GM12878 (cell line): ENCODE results near the gene HOXA2. TPM values are rescaled to one million over a fixed set of nuclear protein-coding genes. Genes with fewer than 3 reads are reported as not detected.

Experiments
- ATF3 ChIP-seq: IDR thresholded peaks from 2 replicates; pipeline ENCODE4 v1.6.1; 2011; ENCODE audit warnings: low read depth, mild to moderate bottlenecking, low read length, moderate library complexity, borderline replicate concordance; ENCODE audit errors: extremely low read depth
- CEBPZ ChIP-seq: fragments of 150-350 bp; IDR thresholded peaks from 2 replicates; pipeline ENCODE4 v1.6.1; 2016; ENCODE audit warnings: low read depth, low read length
- DPF2 ChIP-seq: fragments of 450-650 bp; IDR thresholded peaks from 2 replicates; pipeline ENCODE4 v1.6.1; 2017; ENCODE audit warnings: mild to moderate bottlenecking
- HDAC2 ChIP-seq: fragments of 200-600 bp; sonication (generic); IDR thresholded peaks from 2 replicates; pipeline ENCODE4 v1.6.1; 2017
- MXI1 ChIP-seq: fragments of 150-350 bp; IDR thresholded peaks from 2 replicates; pipeline ENCODE4 v1.6.1; 2011; ENCODE audit warnings: low read depth, mild to moderate bottlenecking, inconsistent platforms, low read length, improper control_type of control experiment
- NFXL1 ChIP-seq: fragments of 450-650 bp; IDR thresholded peaks from 2 replicates; pipeline ENCODE4 v1.6.1; 2017; ENCODE audit warnings: antibody characterized with exemption, mild to moderate bottlenecking, borderline replicate concordance
- POLR2A ChIP-seq: IDR thresholded peaks from 2 replicates; pipeline ENCODE4 v1.6.1; 2011; ENCODE audit warnings: low read depth, mild to moderate bottlenecking, low read length
- RAD21 ChIP-seq: IDR thresholded peaks from 2 replicates; pipeline ENCODE4 v1.6.1; 2011; ENCODE audit warnings: mild to moderate bottlenecking, low read depth, low read length, moderate library complexity; ENCODE audit not compliant: insufficient read depth
- YY1 ChIP-seq: IDR thresholded peaks from 2 replicates; pipeline ENCODE4 v1.6.1; 2011; ENCODE audit warnings: low read depth, mild to moderate bottlenecking, low read length
- polyA plus RNA-seq, 11 experiments: library from polyadenylated mRNA; depleted of rRNA in 4 of 11; unstranded in 6 of 11; stranded (reverse) in 5 of 11; fragments of >200 nt; fragmentation: Nextera tagmentation in 4 of 11; fragmentation: Illumina TruSeq in 1 of 11; extraction: Ambion mirVana in 4 of 11; extraction: Trizol in 1 of 11; gene quantifications; 1 replicate in 1 of 11; 2 replicates in 10 of 11; pipeline versions ENCODE4 v1.2.1 to v1.2.3, GENCODE V29; 2011 to 2016; ENCODE audit warnings: inconsistent platforms in 2 of 11, missing spikeins in 2 of 11, low read depth in 1 of 11
- total RNA-seq, 4 experiments: library from RNA; depleted of rRNA in 3 of 4; stranded (reverse); fragments of >200 nt in 3 of 4; fragmentation: Illumina TruSeq in 1 of 4; extraction: Trizol in 1 of 4; gene quantifications; 2 replicates each; pipeline versions ENCODE4 v1.2.1 to v1.2.3, GENCODE V29; 2013 to 2021
- TF ChIP-seq, protein P1 (sequence below): IDR thresholded peaks from 2 replicates; pipeline ENCODE4 v1.6.1; 2012; ENCODE audit warnings: mild to moderate bottlenecking, low read depth, low read length
- TF ChIP-seq, protein P2 (sequence below): IDR thresholded peaks from 2 replicates; pipeline ENCODE4 v1.6.1; 2012; ENCODE audit warnings: improper control_type of control experiment, low read depth, low read length; ENCODE audit not compliant: insufficient replicate concordance
- TF ChIP-seq, protein P3 (sequence below): IDR thresholded peaks from 2 replicates; pipeline ENCODE4 v1.6.1; 2011; ENCODE audit warnings: mild to moderate bottlenecking, low read depth, low read length, moderate library complexity; ENCODE audit not compliant: insufficient replicate concordance

The HOXA2 gene
- total and polyA plus RNA-seq, 10 of the 15 experiments (the other 5 are each of a cell fraction or from before 2014, with no cell fraction given) = not detected

GRCh38 chr7:27130540-27131389, 28.3 kb upstream of the HOXA2 start, which contains the start of gene HOXA4 (continued):
- TF ChIP-seq, protein P1, sequence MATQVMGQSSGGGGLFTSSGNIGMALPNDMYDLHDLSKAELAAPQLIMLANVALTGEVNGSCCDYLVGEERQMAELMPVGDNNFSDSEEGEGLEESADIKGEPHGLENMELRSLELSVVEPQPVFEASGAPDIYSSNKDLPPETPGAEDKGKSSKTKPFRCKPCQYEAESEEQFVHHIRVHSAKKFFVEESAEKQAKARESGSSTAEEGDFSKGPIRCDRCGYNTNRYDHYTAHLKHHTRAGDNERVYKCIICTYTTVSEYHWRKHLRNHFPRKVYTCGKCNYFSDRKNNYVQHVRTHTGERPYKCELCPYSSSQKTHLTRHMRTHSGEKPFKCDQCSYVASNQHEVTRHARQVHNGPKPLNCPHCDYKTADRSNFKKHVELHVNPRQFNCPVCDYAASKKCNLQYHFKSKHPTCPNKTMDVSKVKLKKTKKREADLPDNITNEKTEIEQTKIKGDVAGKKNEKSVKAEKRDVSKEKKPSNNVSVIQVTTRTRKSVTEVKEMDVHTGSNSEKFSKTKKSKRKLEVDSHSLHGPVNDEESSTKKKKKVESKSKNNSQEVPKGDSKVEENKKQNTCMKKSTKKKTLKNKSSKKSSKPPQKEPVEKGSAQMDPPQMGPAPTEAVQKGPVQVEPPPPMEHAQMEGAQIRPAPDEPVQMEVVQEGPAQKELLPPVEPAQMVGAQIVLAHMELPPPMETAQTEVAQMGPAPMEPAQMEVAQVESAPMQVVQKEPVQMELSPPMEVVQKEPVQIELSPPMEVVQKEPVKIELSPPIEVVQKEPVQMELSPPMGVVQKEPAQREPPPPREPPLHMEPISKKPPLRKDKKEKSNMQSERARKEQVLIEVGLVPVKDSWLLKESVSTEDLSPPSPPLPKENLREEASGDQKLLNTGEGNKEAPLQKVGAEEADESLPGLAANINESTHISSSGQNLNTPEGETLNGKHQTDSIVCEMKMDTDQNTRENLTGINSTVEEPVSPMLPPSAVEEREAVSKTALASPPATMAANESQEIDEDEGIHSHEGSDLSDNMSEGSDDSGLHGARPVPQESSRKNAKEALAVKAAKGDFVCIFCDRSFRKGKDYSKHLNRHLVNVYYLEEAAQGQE = no peak
- TF ChIP-seq, protein P2, sequence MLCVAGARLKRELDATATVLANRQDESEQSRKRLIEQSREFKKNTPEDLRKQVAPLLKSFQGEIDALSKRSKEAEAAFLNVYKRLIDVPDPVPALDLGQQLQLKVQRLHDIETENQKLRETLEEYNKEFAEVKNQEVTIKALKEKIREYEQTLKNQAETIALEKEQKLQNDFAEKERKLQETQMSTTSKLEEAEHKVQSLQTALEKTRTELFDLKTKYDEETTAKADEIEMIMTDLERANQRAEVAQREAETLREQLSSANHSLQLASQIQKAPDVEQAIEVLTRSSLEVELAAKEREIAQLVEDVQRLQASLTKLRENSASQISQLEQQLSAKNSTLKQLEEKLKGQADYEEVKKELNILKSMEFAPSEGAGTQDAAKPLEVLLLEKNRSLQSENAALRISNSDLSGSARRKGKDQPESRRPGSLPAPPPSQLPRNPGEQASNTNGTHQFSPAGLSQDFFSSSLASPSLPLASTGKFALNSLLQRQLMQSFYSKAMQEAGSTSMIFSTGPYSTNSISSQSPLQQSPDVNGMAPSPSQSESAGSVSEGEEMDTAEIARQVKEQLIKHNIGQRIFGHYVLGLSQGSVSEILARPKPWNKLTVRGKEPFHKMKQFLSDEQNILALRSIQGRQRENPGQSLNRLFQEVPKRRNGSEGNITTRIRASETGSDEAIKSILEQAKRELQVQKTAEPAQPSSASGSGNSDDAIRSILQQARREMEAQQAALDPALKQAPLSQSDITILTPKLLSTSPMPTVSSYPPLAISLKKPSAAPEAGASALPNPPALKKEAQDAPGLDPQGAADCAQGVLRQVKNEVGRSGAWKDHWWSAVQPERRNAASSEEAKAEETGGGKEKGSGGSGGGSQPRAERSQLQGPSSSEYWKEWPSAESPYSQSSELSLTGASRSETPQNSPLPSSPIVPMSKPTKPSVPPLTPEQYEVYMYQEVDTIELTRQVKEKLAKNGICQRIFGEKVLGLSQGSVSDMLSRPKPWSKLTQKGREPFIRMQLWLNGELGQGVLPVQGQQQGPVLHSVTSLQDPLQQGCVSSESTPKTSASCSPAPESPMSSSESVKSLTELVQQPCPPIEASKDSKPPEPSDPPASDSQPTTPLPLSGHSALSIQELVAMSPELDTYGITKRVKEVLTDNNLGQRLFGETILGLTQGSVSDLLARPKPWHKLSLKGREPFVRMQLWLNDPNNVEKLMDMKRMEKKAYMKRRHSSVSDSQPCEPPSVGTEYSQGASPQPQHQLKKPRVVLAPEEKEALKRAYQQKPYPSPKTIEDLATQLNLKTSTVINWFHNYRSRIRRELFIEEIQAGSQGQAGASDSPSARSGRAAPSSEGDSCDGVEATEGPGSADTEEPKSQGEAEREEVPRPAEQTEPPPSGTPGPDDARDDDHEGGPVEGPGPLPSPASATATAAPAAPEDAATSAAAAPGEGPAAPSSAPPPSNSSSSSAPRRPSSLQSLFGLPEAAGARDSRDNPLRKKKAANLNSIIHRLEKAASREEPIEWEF = no peak
- TF ChIP-seq, protein P3, sequence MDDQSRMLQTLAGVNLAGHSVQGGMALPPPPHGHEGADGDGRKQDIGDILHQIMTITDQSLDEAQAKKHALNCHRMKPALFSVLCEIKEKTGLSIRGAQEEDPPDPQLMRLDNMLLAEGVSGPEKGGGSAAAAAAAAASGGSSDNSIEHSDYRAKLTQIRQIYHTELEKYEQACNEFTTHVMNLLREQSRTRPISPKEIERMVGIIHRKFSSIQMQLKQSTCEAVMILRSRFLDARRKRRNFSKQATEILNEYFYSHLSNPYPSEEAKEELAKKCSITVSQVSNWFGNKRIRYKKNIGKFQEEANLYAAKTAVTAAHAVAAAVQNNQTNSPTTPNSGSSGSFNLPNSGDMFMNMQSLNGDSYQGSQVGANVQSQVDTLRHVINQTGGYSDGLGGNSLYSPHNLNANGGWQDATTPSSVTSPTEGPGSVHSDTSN = no peak
- TF ChIP-seq POLR2A = peak; percentile 58
- TF ChIP-seq NFXL1 = no peak
- TF ChIP-seq ATF3 = peak; percentile 68; the same call in 1 of the 2 replicates
- TF ChIP-seq MXI1 = no peak
- TF ChIP-seq RAD21 = no peak
- TF ChIP-seq CEBPZ = no peak
- TF ChIP-seq HDAC2 = no peak
- no peak for TF ChIP-seq DPF2
- TF ChIP-seq YY1 = peak; percentile 15; the same call in 1 of the 2 replicates
